Measurements from ENCODE around the gene IFITM5.
"Not testable (repeated sequence)": the region's sequence is repeated elsewhere in the genome, so short reads cannot be mapped to it uniquely, and the experiment has no call there.

IFITM5 gene

DNA sequence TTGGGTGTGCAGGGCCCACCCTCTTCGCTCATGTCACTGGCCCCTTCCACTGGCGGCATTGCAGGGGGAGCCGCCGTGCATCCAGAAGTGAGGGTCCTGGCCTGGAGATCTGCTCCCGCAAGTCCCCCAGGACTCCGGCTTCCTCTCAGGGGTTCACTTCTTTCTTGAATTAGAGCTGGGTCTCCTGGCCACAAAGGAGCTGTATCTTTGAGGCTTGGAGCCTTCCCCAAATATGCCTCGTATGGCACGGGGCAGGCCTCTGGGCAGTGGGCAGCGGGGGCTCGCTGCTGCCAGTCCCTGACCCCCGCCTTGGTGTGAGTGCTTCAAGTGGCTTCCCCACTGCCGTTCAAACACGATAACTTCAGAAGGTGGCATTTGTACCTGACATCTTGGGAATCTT lies 28.7 kb upstream of the IFITM5 start:
- TF ChIP-seq, protein P1, sequence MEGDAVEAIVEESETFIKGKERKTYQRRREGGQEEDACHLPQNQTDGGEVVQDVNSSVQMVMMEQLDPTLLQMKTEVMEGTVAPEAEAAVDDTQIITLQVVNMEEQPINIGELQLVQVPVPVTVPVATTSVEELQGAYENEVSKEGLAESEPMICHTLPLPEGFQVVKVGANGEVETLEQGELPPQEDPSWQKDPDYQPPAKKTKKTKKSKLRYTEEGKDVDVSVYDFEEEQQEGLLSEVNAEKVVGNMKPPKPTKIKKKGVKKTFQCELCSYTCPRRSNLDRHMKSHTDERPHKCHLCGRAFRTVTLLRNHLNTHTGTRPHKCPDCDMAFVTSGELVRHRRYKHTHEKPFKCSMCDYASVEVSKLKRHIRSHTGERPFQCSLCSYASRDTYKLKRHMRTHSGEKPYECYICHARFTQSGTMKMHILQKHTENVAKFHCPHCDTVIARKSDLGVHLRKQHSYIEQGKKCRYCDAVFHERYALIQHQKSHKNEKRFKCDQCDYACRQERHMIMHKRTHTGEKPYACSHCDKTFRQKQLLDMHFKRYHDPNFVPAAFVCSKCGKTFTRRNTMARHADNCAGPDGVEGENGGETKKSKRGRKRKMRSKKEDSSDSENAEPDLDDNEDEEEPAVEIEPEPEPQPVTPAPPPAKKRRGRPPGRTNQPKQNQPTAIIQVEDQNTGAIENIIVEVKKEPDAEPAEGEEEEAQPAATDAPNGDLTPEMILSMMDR (IDR thresholded peaks at IDR 0.05): no peak
- Histone ChIP-seq H3K4me3 (ENCODE audit: low read depth in 1 of 2, low read length in 1 of 2) (peak overlapping the region in 1 of 2 experiments; percentile 57), H3K27ac (peak overlapping the region; percentile 99), H3K9me3 (no peaks in the 10 kb centered on the region), H3K27me3 (no peaks in the 10 kb centered on the region), H3K36me3 (no peaks in the 10 kb centered on the region), H3K4me1 (ENCODE audit: control insufficient read depth in 1 of 2, insufficient read depth in 1 of 2, low read depth in 1 of 2, low read length in 1 of 2) (peaks cover 45 to 75% of the 10 kb centered on the region in 2 experiments)

DNA sequence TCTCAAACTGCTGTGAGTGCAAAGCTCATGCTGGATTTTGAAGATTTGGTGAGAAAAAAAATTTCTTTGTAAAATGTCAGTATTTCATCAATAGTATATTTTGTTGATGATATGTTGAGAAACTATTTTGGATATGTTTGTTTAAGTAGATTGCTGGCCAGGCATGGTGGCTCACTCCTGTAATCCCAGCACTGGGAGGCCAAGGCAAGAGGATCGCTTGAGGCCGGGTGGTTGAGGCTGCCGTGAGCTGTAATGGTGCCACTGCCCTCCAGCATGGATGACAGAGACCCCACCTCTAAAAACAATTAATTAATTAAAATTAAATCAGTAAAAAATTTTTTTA lies 28.2 kb upstream of the IFITM5 start:
- Histone ChIP-seq H3K4me3 (ENCODE audit: low read depth in 1 of 2, low read length in 1 of 2) (peak overlapping the region; percentile 55 to 57), H3K4me1 (ENCODE audit: control insufficient read depth in 1 of 2, insufficient read depth in 1 of 2, low read depth in 1 of 2, low read length in 1 of 2) (peaks cover 45 to 75% of the 10 kb centered on the region in 2 experiments), H3K36me3 (no peaks in the 10 kb centered on the region), H3K27ac (peak overlapping the region; percentile 99), H3K27me3 (no peaks in the 10 kb centered on the region), H3K9me3 (no peaks in the 10 kb centered on the region)
- TF ChIP-seq, protein P1 (IDR thresholded peaks at IDR 0.05): no peak

DNA sequence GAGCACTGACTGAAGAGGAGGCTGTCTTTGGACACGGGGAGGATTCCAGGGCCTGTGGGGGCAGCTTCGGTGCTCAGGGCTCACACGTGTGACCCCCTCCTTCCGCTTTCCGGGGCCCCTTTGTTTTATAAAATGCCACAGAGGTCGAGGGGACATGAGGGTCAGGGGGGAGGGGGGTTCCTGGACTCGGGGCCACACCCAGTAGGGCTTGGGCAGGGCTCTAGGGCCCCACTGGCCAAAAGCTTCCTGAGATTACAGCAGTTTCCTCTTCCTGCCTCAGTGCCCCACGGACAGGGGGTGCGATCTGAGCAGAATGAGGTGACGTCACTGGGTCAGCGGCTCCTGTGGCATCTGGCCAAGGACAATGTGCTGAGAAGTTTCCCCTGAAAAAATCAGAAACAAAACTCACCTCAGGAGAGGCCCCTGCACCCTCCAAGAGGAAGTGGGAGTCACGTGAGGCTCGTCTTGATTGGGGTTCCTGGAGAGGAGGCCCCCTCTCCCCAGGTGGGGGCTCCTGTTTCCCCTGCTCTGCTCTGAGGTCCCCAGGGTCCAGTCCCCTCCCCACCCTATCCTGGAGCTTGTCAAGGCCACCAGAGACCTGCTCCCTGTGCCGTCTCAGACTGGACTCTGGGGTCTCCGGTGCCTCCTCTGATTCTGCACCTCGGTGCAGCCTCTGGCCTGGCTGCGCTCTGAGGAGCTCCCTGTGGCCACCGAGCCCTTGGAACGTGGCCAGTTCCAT lies 27.7 kb upstream of the IFITM5 start:
- TF ChIP-seq, protein P1 (IDR thresholded peaks at IDR 0.05): peak; percentile 35
- Histone ChIP-seq H3K4me1 (ENCODE audit: control insufficient read depth in 1 of 2, insufficient read depth in 1 of 2, low read depth in 1 of 2, low read length in 1 of 2) (peaks cover 45 to 75% of the 10 kb centered on the region in 2 experiments), H3K4me3 (ENCODE audit: low read depth in 1 of 2, low read length in 1 of 2) (peak overlapping the region; percentile 55 to 57), H3K27me3 (no peaks in the 10 kb centered on the region), H3K27ac (peak overlapping the region; percentile 99), H3K36me3 (no peaks in the 10 kb centered on the region), H3K9me3 (no peaks in the 10 kb centered on the region)

DNA sequence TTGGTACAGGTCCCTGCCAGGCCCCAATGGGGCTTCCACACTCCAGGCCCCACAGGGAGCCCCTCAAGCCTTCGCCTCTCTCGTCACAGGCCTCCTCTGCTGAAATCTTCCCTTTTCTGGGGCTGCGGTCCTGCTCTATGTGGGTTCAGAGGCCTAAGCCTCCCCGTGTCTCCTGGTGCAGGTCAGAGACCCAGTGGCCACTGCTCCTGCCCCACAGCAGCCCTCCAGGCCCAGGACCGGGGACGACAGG lies 27.2 kb upstream of the IFITM5 start:
- Histone ChIP-seq H3K4me3 (ENCODE audit: low read depth in 1 of 2, low read length in 1 of 2) (peak overlapping the region; percentile 55 to 57), H3K9me3 (no peaks in the 10 kb centered on the region), H3K4me1 (ENCODE audit: control insufficient read depth in 1 of 2, insufficient read depth in 1 of 2, low read depth in 1 of 2, low read length in 1 of 2) (peaks cover 45 to 72% of the 10 kb centered on the region in 2 experiments), H3K36me3 (no peaks in the 10 kb centered on the region), H3K27ac (peak overlapping the region; percentile 99), H3K27me3 (no peaks in the 10 kb centered on the region)
- TF ChIP-seq, protein P1 (IDR thresholded peaks at IDR 0.05): no peak

DNA sequence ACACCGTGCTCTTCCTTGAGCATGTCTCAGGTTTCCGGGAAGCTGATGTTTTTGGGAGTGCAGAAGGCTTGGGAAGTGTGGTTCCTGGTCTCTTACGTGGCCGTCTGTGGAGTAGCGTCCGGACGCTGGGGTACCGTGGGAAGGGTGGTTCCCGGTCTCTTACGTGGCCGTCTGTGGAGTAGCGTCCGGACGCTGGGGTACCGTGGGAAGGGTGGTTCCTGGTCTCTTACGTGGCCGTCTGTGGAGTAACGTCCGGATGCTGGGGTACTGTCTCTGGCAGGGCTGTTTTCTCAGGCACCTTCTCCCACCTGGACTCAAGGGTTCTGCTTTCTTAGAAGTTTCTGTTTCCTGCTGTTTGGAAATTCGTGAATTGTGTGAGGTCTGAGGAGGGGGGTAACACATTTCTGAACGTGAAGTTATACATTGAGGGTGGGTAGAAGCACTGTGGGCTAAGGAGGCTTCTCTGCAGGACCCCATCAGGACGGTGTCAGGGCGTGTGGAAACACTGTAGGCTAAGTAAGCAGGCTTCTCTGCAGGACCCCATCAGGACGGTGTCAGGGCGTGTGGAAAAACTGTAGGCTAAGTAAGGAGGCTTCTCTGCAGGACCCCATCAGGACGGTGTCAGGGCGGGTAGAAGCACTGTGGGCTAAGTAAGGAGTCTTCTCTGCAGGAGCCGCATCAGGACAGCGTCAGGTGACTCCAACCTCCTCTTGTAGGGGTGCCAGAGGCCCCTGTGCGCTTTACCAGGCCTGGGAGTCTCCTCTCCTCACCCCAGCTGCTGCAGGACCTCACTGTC lies 26.7 kb upstream of the IFITM5 start:
- TF ChIP-seq, protein P1 (IDR thresholded peaks at IDR 0.05): no peak
- Histone ChIP-seq H3K4me1 (ENCODE audit: control insufficient read depth in 1 of 2, insufficient read depth in 1 of 2, low read depth in 1 of 2, low read length in 1 of 2) (peaks cover 42 to 68% of the 10 kb centered on the region in 2 experiments), H3K4me3 (ENCODE audit: low read depth in 1 of 2, low read length in 1 of 2) (peak overlapping the region; percentile 55 to 57), H3K27me3 (no peaks in the 10 kb centered on the region), H3K9me3 (no peaks in the 10 kb centered on the region), H3K36me3 (no peaks in the 10 kb centered on the region), H3K27ac (peak overlapping the region; percentile 99)

DNA sequence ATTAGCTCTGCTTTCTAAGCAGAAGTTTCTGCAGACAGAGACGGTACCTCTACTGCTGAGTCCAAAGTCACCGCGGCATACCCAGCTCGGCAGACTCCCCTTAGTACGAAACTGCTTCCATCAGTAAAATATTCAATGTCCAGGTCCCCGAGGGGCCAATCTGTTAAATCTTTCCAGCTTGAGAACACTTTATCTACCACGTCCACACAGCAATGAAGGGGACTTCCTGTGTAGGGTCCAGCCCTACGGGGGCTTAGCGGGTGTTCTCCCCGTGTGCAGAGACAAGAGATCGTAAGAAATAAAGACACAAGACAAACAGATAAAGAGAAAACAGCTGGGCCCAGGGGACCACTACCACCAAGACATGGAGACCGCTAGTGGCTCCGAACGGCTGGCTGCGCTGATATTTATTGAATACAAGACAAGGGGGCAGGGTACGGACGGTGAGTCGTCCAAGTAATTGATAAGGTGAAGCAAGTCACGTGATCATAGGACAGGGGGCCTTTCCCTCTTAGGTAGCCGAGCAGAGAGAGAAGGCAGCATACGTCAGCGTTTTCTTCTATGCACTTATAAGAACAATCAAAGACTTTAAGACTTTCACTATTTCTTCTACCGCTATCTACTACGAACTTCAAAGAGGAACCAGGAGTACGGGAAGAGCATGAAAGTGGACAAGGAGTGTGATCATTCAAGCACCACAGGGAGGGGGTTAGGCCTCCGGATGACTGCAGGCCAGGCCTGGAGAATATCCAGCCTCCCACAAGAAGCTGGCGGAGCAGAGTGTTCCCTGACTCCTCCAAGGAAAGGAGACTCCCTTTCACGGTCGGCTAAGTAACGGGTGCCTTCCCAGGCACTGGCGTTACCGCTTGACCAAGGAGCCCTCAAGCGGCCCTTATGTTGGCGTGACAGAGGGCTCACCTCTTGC lies 25.5 kb upstream of the IFITM5 start:
- not testable (repeated sequence) for H3K27me3 ChIP-seq; H3K4me3 ChIP-seq (ENCODE audit: low read depth in 1 of 2, low read length in 1 of 2); H3K9me3 ChIP-seq; H3K36me3 ChIP-seq
- Histone ChIP-seq H3K4me1 (ENCODE audit: control insufficient read depth in 1 of 2, insufficient read depth in 1 of 2, low read depth in 1 of 2, low read length in 1 of 2) (peaks cover 45 to 65% of the 10 kb centered on the region in 2 experiments), H3K27ac (peak overlapping the region; percentile 99)

Data from neutrophil (primary cell).